ENCODE data around the gene TRPM5. TPM values are rescaled to one million over a fixed set of nuclear protein-coding genes. Genes with fewer than 3 reads are reported as not detected.

The TRPM5 gene
- total RNA-seq, 1 donor from 2014 or later = not detected

- FAIRE-seq (no peak), DNase-seq (ENCODE audit: low read depth) (no peak)
- Histone ChIP-seq H3K9me3 (ENCODE audit: insufficient read depth, low read depth, low read length) (no peaks in the 10 kb centered on the region), H3K79me2 (ENCODE audit: insufficient read depth, low read length) (no peaks in the 10 kb centered on the region), H3K4me2 (ENCODE audit: low read length) (no peak overlapping the region), H3K4me3 (ENCODE audit: insufficient read depth, low read depth, low read length) (no peak overlapping the region), H3K27me3 (ENCODE audit: insufficient read depth, low read length) (peaks cover 6% of the 10 kb centered on the region), H3K9ac (ENCODE audit: low read length) (no peak overlapping the region), H3K4me1 (ENCODE audit: insufficient read depth, low read length) (no peaks in the 10 kb centered on the region), H4K20me1 (ENCODE audit: insufficient read depth, low read length) (no peaks in the 10 kb centered on the region), H3K36me3 (ENCODE audit: insufficient read depth, low read length) (no peaks in the 10 kb centered on the region), H2AFZ (ENCODE audit: low read depth, low read length) (no peak overlapping the region), H3K27ac (ENCODE audit: low read depth, low read length) (no peak overlapping the region)
- Mint-ChIP-seq H3K9me3 (ENCODE audit: unreplicated experiment) (no peaks in the 10 kb centered on the region), H3K27ac (ENCODE audit: unreplicated experiment) (no peak overlapping the region), H3K27me3 (ENCODE audit: low read depth, unreplicated experiment) (peaks cover 9% of the 10 kb centered on the region), H3K4me1 (ENCODE audit: low read depth, unreplicated experiment) (no peaks in the 10 kb centered on the region), H3K36me3 (ENCODE audit: low read depth, unreplicated experiment) (no peaks in the 10 kb centered on the region), H3K4me3 (ENCODE audit: unreplicated experiment) (no peak overlapping the region)
- TF ChIP-seq CTCF (IDR thresholded peaks at IDR 0.05; ENCODE audit: insufficient read depth, low read depth, low read length) (no peak), EZH2 (IDR thresholded peaks at IDR 0.05; ENCODE audit: insufficient read depth, low read length) (no peak)
These were observed 30.4 kb downstream of the TRPM5 start for GRCh38 chr11:2413742-2414579.

DNA sequence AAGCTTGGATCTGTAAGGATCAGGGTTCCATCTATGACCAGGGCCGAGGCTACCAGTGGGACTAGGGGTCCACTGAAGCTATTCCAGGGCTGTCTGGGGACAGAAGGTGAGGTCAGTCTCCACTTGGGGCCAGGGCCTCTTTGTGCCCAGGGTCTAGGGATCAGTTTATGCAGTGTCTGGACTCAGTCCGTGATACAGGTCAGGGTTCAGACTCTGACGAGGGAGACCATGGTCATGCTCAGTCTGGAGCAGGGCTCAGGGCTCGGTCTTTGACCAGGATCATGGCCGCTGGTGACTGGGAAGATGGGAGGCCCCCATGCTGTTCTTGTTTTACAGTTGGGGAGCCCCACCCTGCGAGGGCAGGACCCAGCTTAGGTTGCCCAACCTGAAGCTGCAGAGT, 32.0 kb downstream of the TRPM5 start:
- Histone ChIP-seq H3K9me3 (ENCODE audit: insufficient read depth, low read depth, low read length) (no peaks in the 10 kb centered on the region), H3K4me2 (ENCODE audit: low read length) (no peak overlapping the region), H3K27me3 (ENCODE audit: insufficient read depth, low read length) (peaks cover 6% of the 10 kb centered on the region), H3K36me3 (ENCODE audit: insufficient read depth, low read length) (no peaks in the 10 kb centered on the region), H3K9ac (ENCODE audit: low read length) (no peak overlapping the region), H3K4me1 (ENCODE audit: insufficient read depth, low read length) (no peaks in the 10 kb centered on the region), H4K20me1 (ENCODE audit: insufficient read depth, low read length) (no peaks in the 10 kb centered on the region), H3K4me3 (ENCODE audit: insufficient read depth, low read depth, low read length) (no peak overlapping the region), H2AFZ (ENCODE audit: low read depth, low read length) (no peak overlapping the region), H3K79me2 (ENCODE audit: insufficient read depth, low read length) (no peaks in the 10 kb centered on the region), H3K27ac (ENCODE audit: low read depth, low read length) (no peak overlapping the region)
- FAIRE-seq = no peak
- H3K9me3 Mint-ChIP-seq (ENCODE audit: unreplicated experiment) = no peaks in the 10 kb centered on the region
- H3K4me1 Mint-ChIP-seq (ENCODE audit: low read depth, unreplicated experiment) = no peaks in the 10 kb centered on the region
- no peak overlapping the region for H3K4me3 Mint-ChIP-seq (ENCODE audit: unreplicated experiment)
- no peak for DNase-seq (ENCODE audit: low read depth)
- H3K27me3 Mint-ChIP-seq (ENCODE audit: low read depth, unreplicated experiment) = peaks cover 11% of the 10 kb centered on the region
- H3K27ac Mint-ChIP-seq (ENCODE audit: unreplicated experiment) = no peak overlapping the region
- H3K36me3 Mint-ChIP-seq (ENCODE audit: low read depth, unreplicated experiment) = no peaks in the 10 kb centered on the region
- TF ChIP-seq CTCF (IDR thresholded peaks at IDR 0.05; ENCODE audit: insufficient read depth, low read depth, low read length) = no peak
- TF ChIP-seq EZH2 (IDR thresholded peaks at IDR 0.05; ENCODE audit: insufficient read depth, low read length) = no peak

Data from astrocyte (in vitro differentiated cells and primary cell).